H9 (cell line): Measurements from ENCODE around the gene DDO. TPM values are rescaled to one million over a fixed set of nuclear protein-coding genes. Genes with fewer than 3 reads are reported as not detected.

Experiments
- DNase-seq: peaks from one replicate; pipeline ENCODE4 v3.0.0-alpha.2; 2017
- H2AFZ ChIP-seq: one replicate; pipeline ENCODE4 v1.6.1; 2013; ENCODE audit warnings: mild to moderate bottlenecking, low read length, control low read depth, moderate library complexity
- H2AK5ac ChIP-seq: 2 replicates; pipeline ENCODE4 v1.6.1; 2013; ENCODE audit warnings: low read length, control low read depth, mixed read lengths; ENCODE audit not compliant: insufficient read length
- H2BK120ac ChIP-seq: one replicate; pipeline ENCODE4 v1.6.1; 2013; ENCODE audit warnings: low read depth, mild to moderate bottlenecking, low read length, control low read depth, inconsistent platforms; ENCODE audit not compliant: poor library complexity, severe bottlenecking
- H2BK12ac ChIP-seq: 2 replicates; pipeline ENCODE4 v1.6.1; 2013; ENCODE audit warnings: low read length, control low read depth, mixed read lengths, low read depth; ENCODE audit not compliant: insufficient read length
- H2BK15ac ChIP-seq: 2 replicates; pipeline ENCODE4 v1.6.1; 2013; ENCODE audit warnings: low read depth, low read length, control low read depth
- H2BK20ac ChIP-seq: one replicate; pipeline ENCODE4 v1.6.1; 2013; ENCODE audit warnings: low read depth, mild to moderate bottlenecking, low read length, control low read depth, inconsistent platforms; ENCODE audit not compliant: poor library complexity, severe bottlenecking
- H2BK5ac ChIP-seq: 2 replicates; pipeline ENCODE4 v1.6.1; 2013; ENCODE audit warnings: low read length, control low read depth, mixed read lengths; ENCODE audit not compliant: insufficient read length
- H3K14ac ChIP-seq: 2 replicates; pipeline ENCODE4 v1.6.1; 2013; ENCODE audit warnings: low read length, control low read depth; ENCODE audit not compliant: insufficient read depth
- H3K18ac ChIP-seq: 2 replicates; pipeline ENCODE4 v1.6.1; 2013; ENCODE audit warnings: low read depth, mild to moderate bottlenecking, mixed read lengths, low read length, control low read depth; ENCODE audit not compliant: insufficient read length
- H3K23ac ChIP-seq: 2 replicates; pipeline ENCODE4 v1.6.1; 2013; ENCODE audit warnings: low read length, control low read depth, mixed read lengths, low read depth; ENCODE audit not compliant: insufficient read length
- H3K23me2 ChIP-seq: 2 replicates; pipeline ENCODE4 v1.6.1; 2013; ENCODE audit warnings: low read depth, mild to moderate bottlenecking, mixed read lengths, low read length, control low read depth; ENCODE audit not compliant: insufficient read length, poor library complexity, severe bottlenecking
- H3K27ac ChIP-seq: 2 replicates; pipeline ENCODE4 v1.5.1; 2013; ENCODE audit warnings: low read length, control low read depth, mixed read lengths, low read depth; ENCODE audit not compliant: insufficient read length
- H3K27me3 ChIP-seq: 2 replicates; pipeline ENCODE4 v1.6.1; 2013; ENCODE audit warnings: low read length, control low read depth, inconsistent platforms; ENCODE audit not compliant: insufficient read depth
- H3K4ac ChIP-seq: 2 replicates; pipeline ENCODE4 v1.6.1; 2013; ENCODE audit warnings: low read depth, mild to moderate bottlenecking, control low read depth, inconsistent platforms, low read length, moderate library complexity
- H3K4me1 ChIP-seq: 2 replicates; pipeline ENCODE4 v1.6.1; 2013; ENCODE audit warnings: low read length, control low read depth, inconsistent platforms; ENCODE audit not compliant: insufficient read depth
- H3K4me2 ChIP-seq: 2 replicates; pipeline ENCODE4 v1.6.1; 2013; ENCODE audit warnings: low read length, control low read depth, mixed read lengths; ENCODE audit not compliant: insufficient read length, insufficient read depth
- H3K56ac ChIP-seq: 2 replicates; pipeline ENCODE4 v1.6.1; 2013; ENCODE audit warnings: low read depth, mild to moderate bottlenecking, mixed read lengths, low read length, control low read depth; ENCODE audit not compliant: insufficient read length
- H3K79me1 ChIP-seq: 2 replicates; pipeline ENCODE4 v1.6.1; 2013; ENCODE audit warnings: low read depth, mild to moderate bottlenecking, moderate library complexity, low read length, control low read depth, inconsistent platforms; ENCODE audit not compliant: insufficient read depth, poor library complexity, severe bottlenecking
- H3K79me2 ChIP-seq: 2 replicates; pipeline ENCODE4 v1.6.1; 2013; ENCODE audit warnings: low read length, control low read depth, inconsistent platforms; ENCODE audit not compliant: insufficient read depth
- H3K9ac ChIP-seq: 2 replicates; pipeline ENCODE4 v1.6.1; 2013; ENCODE audit warnings: low read length, control low read depth, mixed read lengths; ENCODE audit not compliant: insufficient read length; ENCODE audit errors: extremely low read depth
- H3K9me3 ChIP-seq: one replicate; pipeline ENCODE4 v1.6.1; 2013; ENCODE audit warnings: low read depth, low read length, inconsistent platforms; ENCODE audit not compliant: control insufficient read depth
- H3T11ph ChIP-seq: one replicate; pipeline ENCODE4 v1.6.1; 2013; ENCODE audit warnings: mild to moderate bottlenecking, low read length, control low read depth, inconsistent platforms
- H4K20me1 ChIP-seq: one replicate; pipeline ENCODE4 v1.6.1; 2013; ENCODE audit not compliant: control insufficient read depth, insufficient read length, insufficient read depth
- H4K5ac ChIP-seq: 2 replicates; pipeline ENCODE4 v1.6.1; 2013; ENCODE audit warnings: low read depth, mild to moderate bottlenecking, mixed read lengths, low read length, control low read depth; ENCODE audit not compliant: insufficient read length
- H4K8ac ChIP-seq: replicated peaks from 2 replicates; pipeline ENCODE4 v1.6.1; 2013; ENCODE audit warnings: low read length, control low read depth, mixed read lengths, low read depth; ENCODE audit not compliant: insufficient read length
- H4K91ac ChIP-seq: 2 replicates; pipeline ENCODE4 v1.6.1; 2013; ENCODE audit warnings: low read depth, mild to moderate bottlenecking, moderate library complexity, mixed read lengths, low read length, control low read depth; ENCODE audit not compliant: insufficient read length
- H3K27ac Mint-ChIP-seq, 3 experiments: 2 replicates in 2 of 3; 3 replicates in 1 of 3; pipeline ENCODE4 v1.8.0; 2020 to 2021; ENCODE audit warnings: mixed read lengths in 3 of 3, mild to moderate bottlenecking in 1 of 3, moderate library complexity in 1 of 3
- H3K27me3 Mint-ChIP-seq: 2 replicates; pipeline ENCODE4 v1.8.0; 2021; ENCODE audit warnings: low read depth, mild to moderate bottlenecking, moderate library complexity, mixed read lengths
- H3K36me3 Mint-ChIP-seq, 3 experiments: 2 replicates in 2 of 3; 3 replicates in 1 of 3; pipeline ENCODE4 v1.8.0; 2020 to 2021; ENCODE audit warnings: low read depth in 3 of 3, mixed read lengths in 3 of 3; ENCODE audit not compliant: insufficient read depth in 1 of 3
- H3K4me1 Mint-ChIP-seq, 2 experiments: 2 replicates each; pipeline ENCODE4 v1.8.0; 2020; ENCODE audit warnings: mixed read lengths in 2 of 2
- H3K4me3 Mint-ChIP-seq, 2 experiments: 2 replicates in 1 of 2; 3 replicates in 1 of 2; pipeline ENCODE4 v1.8.0; 2020 to 2021; ENCODE audit warnings: mild to moderate bottlenecking in 2 of 2, mixed read lengths in 2 of 2, moderate library complexity in 1 of 2
- H3K9me3 Mint-ChIP-seq, 2 experiments: 2 replicates in 1 of 2; 3 replicates in 1 of 2; pipeline ENCODE4 v1.8.0; 2020; ENCODE audit warnings: mild to moderate bottlenecking in 2 of 2, mixed read lengths in 2 of 2, moderate library complexity in 1 of 2
- CTCF ChIP-seq: fragments of 200-600 bp; sonication (generic); conservative IDR thresholded peaks from 3 replicates; pipeline ENCODE4 v1.8.0; 2021; ENCODE audit warnings: antibody characterized with exemption, mild to moderate bottlenecking
- WGBS: extraction: QIAGEN DNeasy Blood & Tissue Kit; methylation state at CpG from one replicate; pipeline ENCODE4 v1.1.7; 2013; ENCODE audit warnings: missing lambda C conversion rate, low lambda C conversion rate, mixed read lengths; ENCODE audit not compliant: insufficient read length; ENCODE audit errors: extremely low coverage; 5-methylcytosine and 5-hydroxymethylcytosine counted together
- total RNA-seq: library from RNA; stranded (reverse); gene quantifications from 2 replicates; pipeline ENCODE4 v1.2.1, GENCODE V29; 2021

DDO gene
- total RNA-seq, 1 experiment from 2014 or later: not detected

- no peaks in the 10 kb centered on the region for H3K9me3 Mint-ChIP-seq
These were observed 72.6 kb downstream of the DDO start for GRCh38 chr6:110342759-110343158.

More at GRCh38 chr6:110342759-110343158, 72.6 kb downstream of the DDO start:
- Mint-ChIP-seq H3K4me1 (peaks cover 11 to 12% of the 10 kb centered on the region in 2 experiments), H3K27ac (no peak overlapping the region), H3K36me3 (no peaks in the 10 kb centered on the region), H3K4me3 (no peak overlapping the region), H3K27me3 (peaks cover 2% of the 10 kb centered on the region; the same call in 1 of the 2 replicates)
- H3K79me1 ChIP-seq: no peaks in the 10 kb centered on the region
- H4K20me1 ChIP-seq: no peaks in the 10 kb centered on the region
- H2AFZ ChIP-seq: no peak overlapping the region
- H3K27ac ChIP-seq: no peak overlapping the region
- no peaks in the 10 kb centered on the region for H3K23me2 ChIP-seq
- H3K4ac ChIP-seq: no peak overlapping the region
- no peak overlapping the region for H3K14ac ChIP-seq
- no peak overlapping the region for H3T11ph ChIP-seq
- no peak overlapping the region for H4K8ac ChIP-seq
- H2BK12ac ChIP-seq: no peak overlapping the region
- H3K9me3 ChIP-seq: no peaks in the 10 kb centered on the region
- H2BK5ac ChIP-seq: no peak overlapping the region
- no peak overlapping the region for H2BK15ac ChIP-seq
- H3K9ac ChIP-seq: no peak overlapping the region
- no peak overlapping the region for H4K91ac ChIP-seq
- WGBS: no CpG with 5 or more reads among the region's 3 CpGs
- H2AK5ac ChIP-seq: no peak overlapping the region
- H4K5ac ChIP-seq: no peak overlapping the region
- H2BK120ac ChIP-seq: no peak overlapping the region
- TF ChIP-seq CTCF: no peak
- H3K56ac ChIP-seq: no peak overlapping the region
- H3K23ac ChIP-seq: no peak overlapping the region
- DNase-seq: no peak
- no peaks in the 10 kb centered on the region for H3K4me1 ChIP-seq
- H3K18ac ChIP-seq: no peak overlapping the region
- no peak overlapping the region for H3K4me2 ChIP-seq
- no peaks in the 10 kb centered on the region for H3K79me2 ChIP-seq
- no peak overlapping the region for H2BK20ac ChIP-seq
- no peaks in the 10 kb centered on the region for H3K27me3 ChIP-seq

Other genes starting within 250 kb of the DDO start
- gene WASF1, start 235.9 kb downstream of the DDO start, total RNA-seq: 28.6 and 29.3 TPM in 2 replicates
- 22.3 and 23.5 TPM in 2 replicates for gene CDC40, start 235.1 kb downstream of the DDO start, total RNA-seq
- gene METTL24, start 57.2 kb downstream of the DDO start, total RNA-seq: 0.35 and 0.61 TPM in 2 replicates
- not detected in 2 replicates for gene SLC22A16, start 61.0 kb upstream of the DDO start, total RNA-seq